Prostate gland (tissue), 2 donors: Measurements from ENCODE around the gene MBP.

Experiments
- CTCF ChIP-seq, 4 experiments: fragments of 200-600 bp in 2 of 4; fragments of 450-650 bp in 2 of 4; sonication (generic) in 2 of 4; IDR thresholded peaks; 1 replicate in 3 of 4; 2 replicates in 1 of 4; pipeline ENCODE4 v1.5.1; 2016 to 2019; ENCODE audit warnings: antibody characterized with exemption in 4 of 4, mild to moderate bottlenecking in 2 of 4, moderate library complexity in 2 of 4
- POLR2A ChIP-seq: fragments of 450-650 bp; IDR thresholded peaks from one replicate; pipeline ENCODE4 v1.6.1; 2016; ENCODE audit warnings: antibody characterized with exemption, mild to moderate bottlenecking

GRCh38 chr18:77151772-77152520 is 19.4 kb upstream of the MBP start:
- TF ChIP-seq CTCF (IDR thresholded peaks at IDR 0.05) (no peak), POLR2A (no peak)
